Activated CD4-positive, alpha-beta T cell treated with anti-CD3 and anti-CD28 coated beads for 36 hours (primary cell): ENCODE measurements around the gene GAREM2. TPM values are rescaled to one million over a fixed set of nuclear protein-coding genes. Genes with fewer than 3 reads are reported as not detected.
A peak's percentile ranks its signal among the peaks of the same experiment; 100 is the strongest.

Experiments
- ATAC-seq: fragments of 200-7000 bp; cut with Tn5 transposase; one replicate; pipeline ENCODE4 v1.10.0; 2021; ENCODE audit warnings: mild to moderate bottlenecking, moderate library complexity
- CTCF ChIA-PET: fragments of 350-600 bp; sonication (Branson Sonifier 250); formaldehyde crosslinking; loops from one replicate; lab custom pipeline; 2021; ENCODE audit warnings: antibody characterized with exemption; lab: Charles Lee
- POLR2A ChIA-PET: fragments of 350-600 bp; sonication (Branson Sonifier 250); formaldehyde crosslinking; loops from one replicate; lab custom pipeline; 2021; ENCODE audit warnings: antibody characterized with exemption, inconsistent platforms; lab: Charles Lee
- DNase-seq: peaks from one replicate; pipeline ENCODE4 v3.0.0-alpha.2; 2020
- H3K27ac Mint-ChIP-seq: one replicate; pipeline ENCODE4 v1.8.0; 2021; ENCODE audit warnings: mixed read lengths
- H3K27me3 Mint-ChIP-seq: one replicate; pipeline ENCODE4 v1.8.0; 2021; ENCODE audit warnings: mixed read lengths
- H3K36me3 Mint-ChIP-seq: one replicate; pipeline ENCODE4 v1.8.0; 2021; ENCODE audit warnings: low read depth, mixed read lengths
- H3K4me1 Mint-ChIP-seq: one replicate; pipeline ENCODE4 v1.8.0; 2021; ENCODE audit warnings: mixed read lengths
- H3K4me3 Mint-ChIP-seq: one replicate; pipeline ENCODE4 v1.8.0; 2021; ENCODE audit warnings: mild to moderate bottlenecking, moderate library complexity, mixed read lengths
- H3K9me3 Mint-ChIP-seq: one replicate; pipeline ENCODE4 v1.8.0; 2021; ENCODE audit warnings: low read depth, mixed read lengths
- intact Hi-C, 2 experiments: fragments of 100-400 bp; cut with DNase I in 1 of 2; cut with micrococcal nuclease in 1 of 2; formaldehyde crosslinking; loops; one replicate each; pipeline versions ENCODE4 v1.14.2 to v1.15.1; 2022 to 2024; cut with DNase I, micrococcal nuclease
- total RNA-seq, 2 experiments: library from RNA; stranded (reverse); gene quantifications; one replicate each; pipeline ENCODE4 v1.2.3, GENCODE V29; 2021

Gene GAREM2
- total RNA-seq, 2 experiments from 2014 or later: 3.2 to 5.7 TPM

DNA sequence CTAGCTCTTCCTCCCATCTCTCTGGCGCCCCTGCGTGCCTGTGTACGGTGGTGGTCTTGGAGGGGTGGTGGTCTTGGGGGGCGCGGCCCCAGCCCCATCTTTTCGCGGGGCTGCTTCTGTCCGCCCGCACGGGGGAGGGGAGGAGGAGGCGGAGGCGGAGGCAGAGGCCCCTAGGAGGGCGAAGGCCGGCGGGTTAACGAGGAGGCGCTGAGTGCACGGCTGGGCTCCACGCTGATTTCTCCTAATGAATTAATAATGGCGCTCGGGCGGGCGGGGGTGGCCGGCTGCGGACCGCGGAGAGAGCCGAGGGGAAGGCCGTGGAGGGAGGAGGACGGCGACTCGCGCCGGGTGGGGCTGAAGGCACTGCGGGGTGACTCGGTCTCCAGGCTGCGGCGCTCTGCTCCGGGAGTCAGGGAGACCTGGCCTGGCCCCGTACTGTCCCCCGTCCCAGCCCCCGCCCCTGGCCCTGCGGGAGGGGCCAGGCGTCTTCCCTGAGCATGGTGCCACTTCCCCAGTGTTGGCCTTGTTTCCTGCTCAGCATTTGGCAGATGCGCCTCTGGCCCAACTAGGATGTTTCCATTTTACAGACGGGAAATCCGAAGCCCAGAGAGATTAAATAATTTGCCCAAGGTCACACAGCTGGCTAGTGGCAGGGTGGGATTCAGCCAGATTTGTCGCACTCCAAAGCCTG is 6.0 kb downstream of the GAREM2 start:
- ChIA-PET CTCF (interaction anchor here (0.6 to 1.1 kb wide), 4 partner anchors 22 to 151 kb away, joined by 3 read pairs; no protein-coding TSS in a partner anchor), POLR2A (no interaction called here)
- H3K4me1 Mint-ChIP-seq: peaks cover 10% of the 10 kb centered on the region
- H3K27ac Mint-ChIP-seq: peak overlapping the region; percentile 25
- DNase-seq: peak; percentile 39
- H3K27me3 Mint-ChIP-seq: peaks cover 31% of the 10 kb centered on the region
- intact Hi-C loops: loop anchor here in 1 of 2 experiments (10.0 kb wide), 1 partner anchor 286 kb away; no protein-coding TSS in a partner anchor
- ATAC-seq: peak; percentile 57
- H3K36me3 Mint-ChIP-seq: no peaks in the 10 kb centered on the region
- peak overlapping the region; percentile 43 for H3K4me3 Mint-ChIP-seq
- no peaks in the 10 kb centered on the region for H3K9me3 Mint-ChIP-seq

DNA sequence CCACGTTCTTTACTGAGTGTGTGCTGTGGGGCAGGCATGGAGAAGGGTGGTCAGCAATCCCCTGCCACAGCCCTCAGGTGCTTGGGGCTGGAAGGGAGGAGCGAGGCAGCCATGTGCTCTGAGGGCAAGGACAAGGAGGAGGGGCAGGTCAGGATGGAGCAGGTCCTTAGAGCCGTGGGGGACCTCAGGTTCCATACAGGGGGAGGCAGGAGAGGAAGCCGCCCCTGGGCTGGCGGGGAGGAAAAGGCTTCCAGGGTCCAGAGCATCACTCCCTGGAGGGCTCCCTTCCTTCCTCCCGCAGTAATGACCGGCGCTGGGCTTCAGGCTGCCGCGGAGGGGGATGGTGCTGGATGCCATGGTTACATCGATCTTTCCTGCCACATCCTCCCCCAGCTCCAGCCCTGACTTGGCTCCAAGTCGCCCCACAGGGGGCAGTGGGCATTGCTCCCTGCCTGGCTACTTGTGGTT is 6.6 kb downstream of the GAREM2 start:
- Mint-ChIP-seq H3K4me3 (peak overlapping the region; percentile 43), H3K27ac (peak overlapping the region; percentile 25), H3K4me1 (peaks cover 12% of the 10 kb centered on the region), H3K27me3 (peaks cover 27% of the 10 kb centered on the region), H3K9me3 (no peaks in the 10 kb centered on the region), H3K36me3 (no peaks in the 10 kb centered on the region)
- peak; percentile 18 for ATAC-seq
- CTCF ChIA-PET: interaction anchor here (0.7 kb wide), 2 partner anchors 16 to 151 kb away, joined by 3 to 4 read pairs; no protein-coding TSS in a partner anchor
- peak; percentile 14 for DNase-seq
- POLR2A ChIA-PET: no interaction called here
- intact Hi-C loops: loop anchor here in 1 of 2 experiments (10.0 kb wide), 1 partner anchor 285 kb away; no protein-coding TSS in a partner anchor

DNA sequence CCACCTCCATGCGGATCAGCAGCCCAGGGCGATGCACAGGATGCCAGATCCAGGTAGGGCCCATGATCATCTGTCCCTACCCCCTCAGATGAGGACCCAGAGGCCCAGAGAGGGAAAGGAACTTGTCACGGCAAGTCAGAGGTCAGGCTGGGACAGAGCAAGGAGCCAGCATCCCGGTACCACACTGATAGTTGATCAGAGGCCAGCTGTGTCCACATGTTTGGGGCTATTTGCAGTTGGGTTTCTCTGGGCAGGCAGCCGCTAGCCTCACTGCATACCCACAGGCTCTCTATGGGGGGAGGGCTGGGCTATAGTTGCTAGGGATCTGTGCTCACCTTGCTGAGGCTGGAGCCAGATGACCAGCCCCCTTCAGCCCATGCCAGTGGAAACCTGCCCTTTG is 9.6 kb downstream of the GAREM2 start:
- ChIA-PET CTCF (interaction anchor here (0.7 kb wide), 1 partner anchor 20 kb away, joined by 4 read pairs; no protein-coding TSS in a partner anchor), POLR2A (no interaction called here)
- Mint-ChIP-seq H3K9me3 (no peaks in the 10 kb centered on the region), H3K27me3 (peaks cover 19% of the 10 kb centered on the region), H3K4me3 (no peak overlapping the region), H3K36me3 (no peaks in the 10 kb centered on the region), H3K4me1 (peaks cover 20% of the 10 kb centered on the region), H3K27ac (no peak overlapping the region)
- intact Hi-C loops: no loop called here
- no peak for ATAC-seq
- no peak for DNase-seq

DNA sequence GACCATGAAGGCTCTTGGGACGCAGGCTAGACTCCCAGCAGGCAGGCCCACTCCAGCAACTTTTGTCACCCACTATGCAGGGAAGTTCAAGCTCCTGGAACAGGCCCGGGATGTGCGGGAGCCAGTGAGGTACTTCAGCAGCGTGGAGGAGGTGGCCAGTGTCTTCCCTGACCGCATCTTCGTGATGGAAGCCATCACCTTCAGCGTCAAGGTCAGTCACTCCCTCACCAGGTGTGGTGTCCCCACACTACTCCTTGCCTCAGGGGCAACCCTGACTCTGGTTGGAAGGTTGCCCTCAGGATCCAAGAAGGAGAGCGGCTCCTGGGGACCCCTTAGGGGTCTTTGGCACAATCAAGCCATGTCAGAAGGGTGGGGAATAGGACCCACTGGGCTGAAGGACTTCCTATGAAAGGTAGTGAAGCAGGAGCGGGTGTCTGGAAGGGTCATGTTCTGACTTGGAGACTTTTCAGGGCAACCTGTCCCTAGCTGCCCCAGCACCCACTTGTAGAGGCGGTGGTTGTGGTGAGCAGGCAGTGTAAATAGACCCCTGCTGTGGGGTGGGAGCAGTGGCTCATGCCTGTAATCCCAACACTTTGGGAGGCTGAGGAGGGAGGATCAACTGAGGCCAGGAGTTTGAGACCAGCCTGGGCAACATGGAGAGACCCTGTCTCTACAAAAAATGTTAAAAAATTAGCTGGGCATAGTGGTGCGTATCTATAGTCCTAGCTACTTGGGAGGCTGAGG is 10.2 kb downstream of the GAREM2 start:
- DNase-seq: no peak
- ChIA-PET POLR2A (interaction anchor here (1.2 kb wide), 1 partner anchor 149 kb away, joined by 3 read pairs; the partner anchor contains the start of gene RAB10), CTCF (interaction anchor here (0.8 to 2.3 kb wide), 7 partner anchors 33 to 794 kb away, joined by 3 to 11 read pairs (median 4); partner anchors contain the start of genes ADGRF3, ASXL2, HADHA and HADHB)
- peaks cover 19% of the 10 kb centered on the region for H3K27me3 Mint-ChIP-seq
- ATAC-seq: no peak
- intact Hi-C loops: no loop called here
- H3K36me3 Mint-ChIP-seq: no peaks in the 10 kb centered on the region
- H3K4me3 Mint-ChIP-seq: no peak overlapping the region
- no peaks in the 10 kb centered on the region for H3K9me3 Mint-ChIP-seq
- no peak overlapping the region for H3K27ac Mint-ChIP-seq
- peaks cover 20% of the 10 kb centered on the region for H3K4me1 Mint-ChIP-seq

DNA sequence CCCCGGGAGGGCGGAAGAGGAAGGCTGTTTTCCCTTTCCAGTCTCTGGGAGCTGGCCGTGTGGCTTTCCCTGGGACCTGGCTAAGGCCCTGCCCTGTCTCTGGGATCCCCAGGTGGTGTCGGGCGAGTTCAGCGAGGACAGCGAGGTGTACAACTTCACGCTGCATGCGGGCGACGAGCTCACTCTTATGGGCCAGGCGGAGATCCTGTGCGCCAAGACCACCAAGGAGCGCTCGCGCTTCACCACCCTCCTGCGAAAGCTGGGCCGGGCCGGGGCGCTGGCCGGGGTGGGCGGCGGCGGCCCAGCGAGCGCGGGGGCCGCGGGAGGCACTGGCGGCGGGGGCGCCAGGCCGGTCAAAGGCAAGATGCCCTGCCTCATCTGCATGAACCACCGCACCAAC is 11.2 kb downstream of the GAREM2 start:
- ChIA-PET POLR2A (interaction anchor here (1.2 to 1.9 kb wide), 3 partner anchors 62 to 161 kb away, joined by 3 to 7 read pairs (median 4); partner anchors contain the start of gene RAB10), CTCF (interaction anchor here (0.6 to 3.7 kb wide), 21 partner anchors 8 to 313 kb away, joined by 3 to 19 read pairs (median 4); partner anchors contain the start of genes ADGRF3, ASXL2, GAREM2 and HADHA)
- H3K27me3 Mint-ChIP-seq: peaks cover 18% of the 10 kb centered on the region
- no peaks in the 10 kb centered on the region for H3K36me3 Mint-ChIP-seq
- DNase-seq: no peak
- peak overlapping the region; percentile 53 for H3K4me3 Mint-ChIP-seq
- intact Hi-C loops: loop anchor here in 1 of 2 experiments (1.0 kb wide), 2 partner anchors 60 to 151 kb away; partner anchors contain the start of genes HADHA and HADHB
- H3K4me1 Mint-ChIP-seq: peaks cover 20% of the 10 kb centered on the region
- no peak for ATAC-seq
- H3K9me3 Mint-ChIP-seq: no peaks in the 10 kb centered on the region
- peak overlapping the region; percentile 25 for H3K27ac Mint-ChIP-seq

DNA sequence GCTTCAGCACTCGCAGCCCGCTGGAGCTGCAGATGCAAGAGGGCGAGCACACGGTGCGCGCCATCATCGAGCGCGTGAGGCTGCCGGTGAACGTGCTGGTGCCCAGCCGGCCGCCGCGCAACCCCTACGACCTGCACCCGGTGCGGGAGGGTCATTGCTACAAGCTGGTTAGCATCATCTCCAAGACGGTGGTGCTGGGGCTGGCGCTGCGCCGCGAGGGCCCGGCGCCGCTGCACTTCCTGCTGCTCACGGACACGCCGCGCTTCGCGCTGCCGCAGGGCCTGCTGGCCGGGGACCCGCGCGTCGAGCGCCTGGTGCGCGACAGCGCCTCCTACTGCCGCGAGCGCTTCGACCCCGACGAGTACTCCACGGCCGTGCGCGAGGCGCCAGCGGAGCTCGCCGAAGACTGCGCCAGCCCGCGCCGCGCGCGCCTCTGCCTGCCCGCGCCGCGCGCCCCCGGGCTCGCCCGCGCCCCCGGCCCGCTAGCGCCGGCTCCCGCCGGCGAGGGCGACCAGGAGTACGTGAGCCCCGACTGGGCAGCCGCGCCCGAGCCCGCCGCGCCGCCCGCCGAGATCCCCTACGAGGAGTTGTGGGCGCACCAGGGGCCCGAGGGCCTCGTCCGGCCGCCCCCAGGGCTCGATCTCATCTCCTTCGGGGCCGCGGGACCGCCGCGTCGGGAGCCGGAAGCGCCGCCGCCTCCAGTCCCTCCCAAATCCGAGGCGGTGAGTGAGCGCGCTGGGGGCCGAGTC is 11.8 kb downstream of the GAREM2 start:
- peak overlapping the region; percentile 60 for H3K27ac Mint-ChIP-seq

DNA sequence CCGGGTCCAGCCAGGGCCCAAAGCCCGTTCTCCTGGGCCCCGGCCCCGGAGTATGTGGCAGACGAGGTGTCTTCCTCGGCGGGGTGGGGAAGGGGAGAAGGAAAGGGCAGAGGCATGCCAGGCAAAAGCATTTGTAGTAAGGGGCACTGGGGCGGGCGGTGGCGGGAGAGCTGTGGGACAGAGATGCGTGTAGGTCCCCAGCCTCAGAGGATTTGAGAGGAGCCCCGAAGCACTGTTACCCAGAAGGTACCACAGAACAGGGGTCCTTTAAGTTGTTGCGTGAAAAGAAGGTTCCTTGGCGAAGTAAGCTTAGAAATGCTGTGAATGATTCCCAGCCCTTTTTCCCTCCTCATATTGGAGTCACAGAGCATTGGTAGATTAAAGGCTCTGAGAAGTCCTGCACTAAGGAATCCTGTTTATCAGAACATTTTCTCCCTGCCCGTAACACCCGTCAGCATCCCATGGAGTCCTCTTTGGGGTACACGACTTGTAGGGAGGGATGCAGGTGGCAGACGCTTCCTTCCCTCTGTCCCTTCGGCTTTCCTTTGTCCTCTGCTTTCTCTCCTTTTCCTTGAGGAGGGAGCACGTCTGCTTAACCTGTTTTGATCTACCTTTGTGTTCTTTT is 12.5 kb downstream of the GAREM2 start:
- intact Hi-C loops: loop anchor here in 1 of 2 experiments (5.0 kb wide), 1 partner anchor 147 kb away; no protein-coding TSS in a partner anchor
- DNase-seq: no peak
- Mint-ChIP-seq H3K4me3 (peak overlapping the region; percentile 75), H3K27me3 (peaks cover 10% of the 10 kb centered on the region), H3K9me3 (no peaks in the 10 kb centered on the region), H3K36me3 (no peaks in the 10 kb centered on the region), H3K27ac (peak overlapping the region; percentile 60), H3K4me1 (peaks cover 13% of the 10 kb centered on the region)
- ChIA-PET CTCF (interaction anchor here (0.5 to 3.7 kb wide), 16 partner anchors 12 to 307 kb away, joined by 3 to 19 read pairs (median 5); partner anchors contain the start of genes ASXL2, GAREM2, HADHA and HADHB), POLR2A (interaction anchor here (1.4 to 1.9 kb wide), 2 partner anchors 60 to 160 kb away, joined by 4 to 7 read pairs; no protein-coding TSS in a partner anchor)
- no peak for ATAC-seq

More for the DNA sequence above, 11.8 kb downstream of the GAREM2 start:
- Mint-ChIP-seq H3K9me3 (no peaks in the 10 kb centered on the region), H3K4me3 (peak overlapping the region; percentile 75), H3K36me3 (no peaks in the 10 kb centered on the region), H3K4me1 (peaks cover 16% of the 10 kb centered on the region), H3K27me3 (peaks cover 15% of the 10 kb centered on the region)
- CTCF ChIA-PET: interaction anchor here (0.5 to 3.7 kb wide), 25 partner anchors 9 to 312 kb away, joined by 3 to 19 read pairs (median 4); partner anchors contain the start of genes ADGRF3, ASXL2, GAREM2 and HADHA
- POLR2A ChIA-PET: interaction anchor here (1.2 to 1.9 kb wide), 3 partner anchors 61 to 161 kb away, joined by 3 to 7 read pairs (median 4); partner anchors contain the start of gene RAB10
- ATAC-seq: peak; percentile 97
- intact Hi-C loops: loop anchor here in 1 of 2 experiments (1.0 to 5.0 kb wide), 3 partner anchors 60 to 151 kb away; partner anchors contain the start of genes HADHA and HADHB
- peak; percentile 92 for DNase-seq

DNA sequence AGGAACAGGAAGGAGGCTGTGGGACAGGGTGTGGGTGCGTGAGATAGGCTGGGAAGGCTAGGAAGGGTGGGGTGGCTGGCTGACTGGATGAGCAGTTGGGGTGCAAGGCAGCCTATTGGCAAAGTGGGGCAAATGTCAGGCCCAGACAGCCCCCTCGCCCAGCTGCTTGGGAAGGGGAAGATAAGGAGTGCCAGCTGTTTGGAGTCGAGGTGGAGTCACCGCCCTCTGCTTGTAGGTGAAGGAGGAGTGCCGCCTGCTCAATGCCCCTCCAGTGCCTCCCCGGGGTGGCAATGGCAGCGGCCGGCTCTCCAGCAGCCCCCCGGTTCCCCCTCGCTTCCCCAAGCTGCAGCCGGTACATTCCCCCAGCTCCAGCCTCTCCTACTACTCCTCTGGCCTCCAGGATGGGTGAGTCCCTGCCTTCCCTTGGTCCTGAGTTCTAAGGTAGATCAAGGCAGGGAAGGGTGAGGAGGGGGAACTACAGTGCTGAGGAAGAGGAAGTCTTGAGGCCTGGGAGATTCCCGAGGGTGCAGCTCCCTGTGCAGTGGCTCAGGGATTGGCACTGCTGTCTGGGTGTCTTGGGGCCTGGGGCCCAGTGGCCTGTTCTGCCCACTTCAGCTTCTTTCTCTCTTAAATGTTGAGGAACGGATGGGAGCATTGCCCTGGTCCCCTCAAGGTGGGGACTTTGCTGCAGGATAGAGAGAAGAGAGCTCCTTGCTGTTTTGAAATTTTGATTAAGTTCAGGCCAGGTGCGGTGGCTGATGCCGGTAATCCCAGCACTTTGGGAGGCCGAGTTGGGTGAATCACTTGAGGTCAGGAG is 13.3 kb downstream of the GAREM2 start:
- Mint-ChIP-seq H3K4me1 (peaks cover 13% of the 10 kb centered on the region), H3K36me3 (no peaks in the 10 kb centered on the region), H3K27me3 (peaks cover 5% of the 10 kb centered on the region), H3K27ac (peak overlapping the region; percentile 60), H3K9me3 (no peaks in the 10 kb centered on the region), H3K4me3 (peak overlapping the region; percentile 75)
- DNase-seq: no peak
- ATAC-seq: no peak
- POLR2A ChIA-PET: interaction anchor here (0.6 to 1.9 kb wide), 2 partner anchors 60 to 1060 kb away, joined by 5 to 7 read pairs; no protein-coding TSS in a partner anchor
- CTCF ChIA-PET: interaction anchor here (0.6 to 3.7 kb wide), 3 partner anchors 13 to 260 kb away, joined by 3 to 19 read pairs (median 7); partner anchors contain the start of gene GAREM2
- intact Hi-C loops: loop anchor here in 1 of 2 experiments (5.0 kb wide), 1 partner anchor 146 kb away; no protein-coding TSS in a partner anchor

DNA sequence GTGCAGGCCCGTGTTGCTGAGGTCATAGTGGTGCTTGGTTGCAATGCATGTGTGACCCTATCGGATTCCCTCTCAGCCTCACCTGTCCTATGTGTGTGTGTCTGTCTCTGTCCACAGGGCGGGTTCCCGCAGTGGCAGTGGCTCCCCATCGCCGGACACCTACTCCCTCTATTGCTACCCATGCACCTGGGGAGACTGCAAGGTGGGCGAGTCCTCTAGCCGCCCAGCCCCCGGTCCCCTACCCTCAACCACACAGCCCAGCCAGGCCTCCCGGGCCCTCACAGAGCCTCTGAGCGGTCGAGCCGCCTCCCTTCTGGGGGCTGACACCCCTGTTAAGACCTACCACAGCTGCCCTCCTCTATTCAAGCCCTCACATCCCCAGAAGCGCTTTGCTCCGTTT is 14.2 kb downstream of the GAREM2 start:
- ChIA-PET POLR2A (no interaction called here), CTCF (interaction anchor here (0.8 to 3.7 kb wide), 2 partner anchors 14 to 236 kb away, joined by 3 to 19 read pairs; partner anchors contain the start of gene GAREM2)
- Mint-ChIP-seq H3K9me3 (no peaks in the 10 kb centered on the region), H3K27me3 (peaks cover 3% of the 10 kb centered on the region), H3K4me3 (no peak overlapping the region), H3K27ac (no peak overlapping the region), H3K4me1 (peaks cover 13% of the 10 kb centered on the region), H3K36me3 (no peaks in the 10 kb centered on the region)
- ATAC-seq: no peak
- DNase-seq: no peak
- intact Hi-C loops: loop anchor here in 1 of 2 experiments (5.0 kb wide), 1 partner anchor 145 kb away; no protein-coding TSS in a partner anchor
